GM18951 (cell line): Measurements from ENCODE around the gene P2RY6.

ENCODE experiments used
- POLR2A ChIP-seq: IDR thresholded peaks from 4 replicates; pipeline ENCODE4 v1.6.1; 2011; ENCODE audit warnings: mild to moderate bottlenecking; ENCODE audit not compliant: insufficient read length, insufficient read depth; ENCODE audit errors: extremely low read depth
- in situ Hi-C: fragments of 300-500 bp; cut with MboI; formaldehyde crosslinking; loops from one replicate; pipeline ENCODE4 v1.12.0; 2022; ENCODE audit warnings: low sequenced_read_pairs, mixed read lengths, inconsistent platforms; ENCODE audit not compliant: unreplicated experiment

The P2RY6 gene

GRCh38 chr11:73317373-73317772 is 45.2 kb downstream of the P2RY6 start:
- no peak for TF ChIP-seq POLR2A
- in situ Hi-C loops, result no loop called here

GRCh38 chr11:73317803-73318202 is 45.7 kb downstream of the P2RY6 start:
- in situ Hi-C loops, result no loop called here
- TF ChIP-seq POLR2A, result no peak

- TF ChIP-seq POLR2A, result no peak
- in situ Hi-C loops, result no loop called here
These were observed 46.4 kb downstream of the P2RY6 start for GRCh38 chr11:73318501-73319011.

DNA sequence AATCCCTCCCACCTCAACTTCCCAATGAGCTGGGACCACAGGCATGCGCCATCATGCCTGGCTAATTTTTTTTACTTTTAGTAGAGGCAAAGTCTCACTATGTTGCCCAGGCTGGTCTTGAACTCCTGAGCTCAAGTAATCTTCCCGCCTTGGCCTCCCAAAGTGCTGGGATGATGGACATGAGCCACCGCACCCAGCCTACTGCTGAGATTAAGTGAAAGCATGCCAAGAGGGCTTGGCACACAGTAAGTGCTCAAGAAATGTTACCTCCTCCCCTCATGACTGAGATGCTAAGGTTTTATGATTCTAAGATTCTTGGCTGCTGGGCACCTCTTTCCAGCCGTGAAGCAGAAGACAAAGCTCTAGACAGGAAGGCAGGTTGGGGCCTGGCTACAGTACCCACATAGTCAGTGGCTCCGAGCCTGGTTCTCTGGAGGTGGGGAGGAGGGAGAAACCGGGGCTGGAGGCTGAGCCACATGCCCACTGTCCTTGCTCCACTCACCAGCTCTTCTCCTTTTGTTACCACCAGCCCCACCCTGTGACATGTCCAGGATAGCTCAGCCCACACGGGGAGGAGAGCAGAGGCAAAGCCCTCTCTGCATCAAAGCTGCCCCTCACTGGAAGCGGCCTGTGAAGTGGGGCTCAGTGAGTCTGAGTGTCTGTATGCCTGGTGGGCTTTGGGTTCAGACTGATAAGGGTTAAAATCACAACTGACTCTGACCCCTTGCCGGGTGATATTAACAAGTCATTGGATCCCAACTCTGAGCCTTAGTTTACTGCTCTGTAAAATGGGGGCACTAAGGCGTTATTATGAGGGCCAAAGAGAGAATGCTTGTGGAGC is 48.8 kb downstream of the P2RY6 start:
- TF ChIP-seq POLR2A, result no peak
- in situ Hi-C loops, result no loop called here

GRCh38 chr11:73321604-73322381 is 49.7 kb downstream of the P2RY6 start:
- in situ Hi-C loops, result no loop called here

DNA sequence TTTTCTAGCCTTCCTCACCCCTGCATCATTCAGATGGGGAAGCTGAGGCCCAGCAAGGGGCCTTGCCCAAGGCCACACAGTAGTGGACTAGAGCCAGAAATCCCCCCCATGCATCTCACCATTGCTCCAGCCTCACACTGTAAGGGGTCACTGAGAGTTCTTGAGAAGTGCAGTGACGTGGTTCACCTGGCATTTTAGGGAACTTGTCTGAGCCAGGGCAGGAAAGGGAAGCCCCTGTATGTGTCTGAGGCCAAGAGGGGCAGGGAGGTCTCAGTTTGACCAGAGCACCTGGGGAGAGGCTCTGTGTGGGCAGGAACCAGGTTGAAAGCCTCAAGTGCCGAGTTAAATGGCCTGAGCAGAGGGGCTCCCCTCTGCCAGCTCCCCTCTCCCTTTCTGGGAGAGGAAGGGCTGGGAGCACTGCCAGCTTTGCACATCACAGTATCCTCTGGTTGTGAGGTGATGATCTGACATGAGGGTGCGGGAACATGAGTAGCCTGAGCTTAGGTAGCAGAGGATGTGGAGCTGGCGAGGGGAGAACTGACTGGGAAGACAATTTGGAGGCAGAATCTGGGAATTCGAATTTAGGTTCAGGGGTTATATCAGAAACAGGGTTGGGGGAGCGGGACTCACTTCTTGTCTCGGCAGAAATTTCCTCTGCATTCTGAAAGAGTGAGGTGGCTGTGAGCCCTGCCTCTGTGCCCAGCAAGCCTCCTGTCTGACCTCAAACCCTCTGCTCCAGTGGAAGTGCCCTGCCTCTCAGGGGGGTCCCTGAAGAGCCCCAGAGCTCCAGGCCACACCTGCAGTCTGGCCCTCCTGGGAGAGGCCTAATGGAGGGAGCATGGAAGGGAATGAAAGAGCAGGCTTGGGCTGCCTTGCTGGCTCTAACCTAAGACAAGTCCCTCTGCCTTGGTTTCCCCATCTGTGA is 50.5 kb downstream of the P2RY6 start:
- in situ Hi-C loops, result no loop called here
- no peak for TF ChIP-seq POLR2A

More at GRCh38 chr11:73321604-73322381, 49.7 kb downstream of the P2RY6 start:
- TF ChIP-seq POLR2A, result no peak

DNA sequence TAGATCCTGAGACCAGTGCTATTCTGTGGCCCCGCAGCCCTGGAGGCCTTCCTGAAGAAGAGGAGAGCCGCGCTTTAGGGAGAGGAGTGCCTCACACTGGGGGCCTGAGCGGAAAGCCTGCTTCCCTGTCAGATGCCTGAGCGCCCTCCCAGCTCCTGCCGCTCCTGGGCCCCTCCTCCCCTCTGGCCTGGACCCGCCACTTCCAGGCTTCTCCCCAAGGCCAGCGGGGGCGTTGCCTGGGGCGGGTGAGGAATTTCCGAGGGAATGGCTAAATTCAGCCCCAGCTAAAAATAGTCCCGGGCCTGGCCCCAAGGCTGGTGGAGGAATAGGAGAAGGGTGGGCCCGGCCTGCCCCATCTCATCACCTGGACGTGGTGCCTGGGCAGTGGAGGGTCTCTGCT is 51.3 kb downstream of the P2RY6 start:
- in situ Hi-C loops, result no loop called here
- no peak for TF ChIP-seq POLR2A

GRCh38 chr11:73324116-73324515 is 52.0 kb downstream of the P2RY6 start:
- in situ Hi-C loops, result no loop called here
- no peak for TF ChIP-seq POLR2A

DNA sequence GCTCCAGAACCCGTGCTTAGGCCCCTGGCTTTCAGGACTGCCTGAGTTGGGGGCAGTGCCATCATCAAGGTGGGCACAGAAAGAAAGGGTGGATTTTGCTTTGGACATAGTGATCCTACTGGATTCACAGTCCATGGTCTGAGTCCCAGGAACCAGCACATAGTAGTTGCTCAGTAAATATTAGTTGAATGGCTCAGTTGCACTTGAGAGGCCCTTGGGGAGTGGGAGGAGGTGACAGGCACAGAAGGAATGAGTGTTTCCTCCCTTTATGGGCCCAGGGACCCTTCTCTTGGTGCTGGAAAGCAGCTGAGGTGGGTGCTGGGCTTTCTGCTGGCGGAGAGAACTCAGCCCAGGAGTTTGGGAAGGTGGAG is 52.5 kb downstream of the P2RY6 start:
- no peak for TF ChIP-seq POLR2A
- in situ Hi-C loops, result loop anchor here (5.0 kb wide), 1 partner anchor 32 kb away; no protein-coding TSS in a partner anchor

GRCh38 chr11:73325036-73325981 is 53.2 kb downstream of the P2RY6 start:
- peak; percentile 54 for TF ChIP-seq POLR2A
- in situ Hi-C loops, result loop anchor here (5.0 kb wide), 1 partner anchor 33 kb away; no protein-coding TSS in a partner anchor

DNA sequence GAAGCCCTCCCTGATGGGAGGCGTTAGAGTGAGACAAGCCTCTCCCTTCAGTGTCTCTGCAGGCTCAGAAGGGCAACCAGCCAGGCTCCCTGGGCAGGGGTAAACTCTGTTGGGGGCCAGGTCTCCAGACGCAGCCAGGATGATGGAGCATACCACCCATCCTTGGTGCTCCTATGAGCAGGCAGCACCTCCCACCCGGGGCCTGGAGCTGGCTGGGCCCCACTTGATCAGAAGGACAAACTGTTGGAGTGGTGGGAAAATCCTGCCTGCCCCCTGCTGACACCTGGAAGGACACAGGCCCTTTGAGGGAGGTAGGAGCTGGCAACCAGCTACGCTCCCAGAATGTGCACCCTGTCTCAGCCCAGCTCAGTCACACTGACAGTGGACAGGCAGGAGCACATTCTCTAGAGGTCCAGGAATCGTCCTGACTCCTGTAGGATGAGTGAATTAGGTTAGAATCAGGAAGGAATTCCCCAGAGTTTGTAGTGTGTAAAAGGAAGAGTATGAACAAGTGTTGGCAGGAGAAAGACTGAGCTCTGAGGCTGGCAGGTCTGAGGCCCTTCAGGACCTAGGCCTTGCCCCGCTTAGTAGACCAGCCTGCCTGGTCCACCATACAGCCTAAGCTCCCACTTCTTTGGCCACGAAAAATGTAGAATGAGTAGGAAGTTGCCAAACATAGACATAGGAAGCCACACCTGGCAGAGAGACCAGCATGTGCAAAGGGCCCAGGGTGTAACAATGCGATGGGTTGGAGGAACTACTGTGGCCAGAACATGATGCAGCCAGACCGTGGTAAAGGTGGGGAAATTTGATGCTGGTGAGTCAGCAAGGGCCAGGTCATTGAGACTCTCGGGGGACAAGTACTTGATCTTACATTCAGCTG is 55.0 kb downstream of the P2RY6 start:
- in situ Hi-C loops, result loop anchor here (5.0 kb wide), 1 partner anchor 35 kb away; no protein-coding TSS in a partner anchor

More for the DNA sequence above, 55.0 kb downstream of the P2RY6 start:
- no peak for TF ChIP-seq POLR2A
